ENCODE measurements around the gene MSRB1. TPM values are rescaled to one million over a fixed set of nuclear protein-coding genes. Genes with fewer than 3 reads are reported as not detected.

Gene MSRB1
- total and polyA plus RNA-seq, 9 of the 15 experiments (the other 6 are each of a cell fraction or from before 2014, with no cell fraction given): 5.4 to 33.7 (median 25.7) TPM

DNA sequence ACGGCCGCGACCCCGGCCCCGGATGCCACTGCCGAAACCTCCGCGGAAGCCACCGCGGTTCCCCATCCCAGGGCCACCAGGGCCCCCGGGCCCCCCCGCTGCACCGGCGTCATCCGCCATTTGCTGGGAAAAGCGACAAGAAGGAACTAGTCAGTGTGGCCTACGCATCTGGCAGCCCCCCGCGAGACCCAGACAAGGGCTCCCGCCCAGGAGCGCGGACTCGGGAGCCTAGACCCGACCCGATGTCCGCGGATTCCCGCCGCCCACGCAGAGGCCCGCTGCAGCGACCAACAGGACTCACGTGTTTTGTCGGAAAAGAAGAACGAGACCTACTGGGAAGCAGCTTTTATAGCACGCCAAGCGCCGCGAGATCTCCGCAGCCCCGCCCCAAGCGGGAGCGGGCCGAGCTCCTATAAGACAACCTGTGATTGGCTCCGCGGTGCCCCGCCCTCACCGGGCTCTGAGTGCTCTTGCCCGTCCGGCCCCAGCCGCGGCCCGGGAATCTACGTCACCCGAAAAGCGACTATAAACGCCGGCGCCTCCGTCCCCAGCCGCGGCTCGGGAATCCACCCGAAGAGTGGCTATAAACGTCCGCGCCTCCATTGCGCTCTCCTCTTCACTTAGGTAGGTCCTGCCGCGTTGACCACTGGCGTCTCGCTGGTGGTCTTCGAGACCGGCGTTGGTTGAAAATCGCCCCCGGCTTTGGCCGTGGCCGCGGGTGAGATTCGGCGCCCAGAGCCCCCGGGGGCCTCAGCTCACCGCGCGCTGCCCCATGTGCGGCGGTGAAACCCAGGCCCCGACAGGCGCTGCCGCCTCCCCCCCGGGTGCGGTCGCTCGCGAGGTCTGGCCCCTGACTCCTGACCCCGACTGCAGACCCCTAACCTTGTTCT lies 21.8 kb upstream of the MSRB1 start, which contains the start of gene RPS2 (continued):
- TF ChIP-seq, protein P1, sequence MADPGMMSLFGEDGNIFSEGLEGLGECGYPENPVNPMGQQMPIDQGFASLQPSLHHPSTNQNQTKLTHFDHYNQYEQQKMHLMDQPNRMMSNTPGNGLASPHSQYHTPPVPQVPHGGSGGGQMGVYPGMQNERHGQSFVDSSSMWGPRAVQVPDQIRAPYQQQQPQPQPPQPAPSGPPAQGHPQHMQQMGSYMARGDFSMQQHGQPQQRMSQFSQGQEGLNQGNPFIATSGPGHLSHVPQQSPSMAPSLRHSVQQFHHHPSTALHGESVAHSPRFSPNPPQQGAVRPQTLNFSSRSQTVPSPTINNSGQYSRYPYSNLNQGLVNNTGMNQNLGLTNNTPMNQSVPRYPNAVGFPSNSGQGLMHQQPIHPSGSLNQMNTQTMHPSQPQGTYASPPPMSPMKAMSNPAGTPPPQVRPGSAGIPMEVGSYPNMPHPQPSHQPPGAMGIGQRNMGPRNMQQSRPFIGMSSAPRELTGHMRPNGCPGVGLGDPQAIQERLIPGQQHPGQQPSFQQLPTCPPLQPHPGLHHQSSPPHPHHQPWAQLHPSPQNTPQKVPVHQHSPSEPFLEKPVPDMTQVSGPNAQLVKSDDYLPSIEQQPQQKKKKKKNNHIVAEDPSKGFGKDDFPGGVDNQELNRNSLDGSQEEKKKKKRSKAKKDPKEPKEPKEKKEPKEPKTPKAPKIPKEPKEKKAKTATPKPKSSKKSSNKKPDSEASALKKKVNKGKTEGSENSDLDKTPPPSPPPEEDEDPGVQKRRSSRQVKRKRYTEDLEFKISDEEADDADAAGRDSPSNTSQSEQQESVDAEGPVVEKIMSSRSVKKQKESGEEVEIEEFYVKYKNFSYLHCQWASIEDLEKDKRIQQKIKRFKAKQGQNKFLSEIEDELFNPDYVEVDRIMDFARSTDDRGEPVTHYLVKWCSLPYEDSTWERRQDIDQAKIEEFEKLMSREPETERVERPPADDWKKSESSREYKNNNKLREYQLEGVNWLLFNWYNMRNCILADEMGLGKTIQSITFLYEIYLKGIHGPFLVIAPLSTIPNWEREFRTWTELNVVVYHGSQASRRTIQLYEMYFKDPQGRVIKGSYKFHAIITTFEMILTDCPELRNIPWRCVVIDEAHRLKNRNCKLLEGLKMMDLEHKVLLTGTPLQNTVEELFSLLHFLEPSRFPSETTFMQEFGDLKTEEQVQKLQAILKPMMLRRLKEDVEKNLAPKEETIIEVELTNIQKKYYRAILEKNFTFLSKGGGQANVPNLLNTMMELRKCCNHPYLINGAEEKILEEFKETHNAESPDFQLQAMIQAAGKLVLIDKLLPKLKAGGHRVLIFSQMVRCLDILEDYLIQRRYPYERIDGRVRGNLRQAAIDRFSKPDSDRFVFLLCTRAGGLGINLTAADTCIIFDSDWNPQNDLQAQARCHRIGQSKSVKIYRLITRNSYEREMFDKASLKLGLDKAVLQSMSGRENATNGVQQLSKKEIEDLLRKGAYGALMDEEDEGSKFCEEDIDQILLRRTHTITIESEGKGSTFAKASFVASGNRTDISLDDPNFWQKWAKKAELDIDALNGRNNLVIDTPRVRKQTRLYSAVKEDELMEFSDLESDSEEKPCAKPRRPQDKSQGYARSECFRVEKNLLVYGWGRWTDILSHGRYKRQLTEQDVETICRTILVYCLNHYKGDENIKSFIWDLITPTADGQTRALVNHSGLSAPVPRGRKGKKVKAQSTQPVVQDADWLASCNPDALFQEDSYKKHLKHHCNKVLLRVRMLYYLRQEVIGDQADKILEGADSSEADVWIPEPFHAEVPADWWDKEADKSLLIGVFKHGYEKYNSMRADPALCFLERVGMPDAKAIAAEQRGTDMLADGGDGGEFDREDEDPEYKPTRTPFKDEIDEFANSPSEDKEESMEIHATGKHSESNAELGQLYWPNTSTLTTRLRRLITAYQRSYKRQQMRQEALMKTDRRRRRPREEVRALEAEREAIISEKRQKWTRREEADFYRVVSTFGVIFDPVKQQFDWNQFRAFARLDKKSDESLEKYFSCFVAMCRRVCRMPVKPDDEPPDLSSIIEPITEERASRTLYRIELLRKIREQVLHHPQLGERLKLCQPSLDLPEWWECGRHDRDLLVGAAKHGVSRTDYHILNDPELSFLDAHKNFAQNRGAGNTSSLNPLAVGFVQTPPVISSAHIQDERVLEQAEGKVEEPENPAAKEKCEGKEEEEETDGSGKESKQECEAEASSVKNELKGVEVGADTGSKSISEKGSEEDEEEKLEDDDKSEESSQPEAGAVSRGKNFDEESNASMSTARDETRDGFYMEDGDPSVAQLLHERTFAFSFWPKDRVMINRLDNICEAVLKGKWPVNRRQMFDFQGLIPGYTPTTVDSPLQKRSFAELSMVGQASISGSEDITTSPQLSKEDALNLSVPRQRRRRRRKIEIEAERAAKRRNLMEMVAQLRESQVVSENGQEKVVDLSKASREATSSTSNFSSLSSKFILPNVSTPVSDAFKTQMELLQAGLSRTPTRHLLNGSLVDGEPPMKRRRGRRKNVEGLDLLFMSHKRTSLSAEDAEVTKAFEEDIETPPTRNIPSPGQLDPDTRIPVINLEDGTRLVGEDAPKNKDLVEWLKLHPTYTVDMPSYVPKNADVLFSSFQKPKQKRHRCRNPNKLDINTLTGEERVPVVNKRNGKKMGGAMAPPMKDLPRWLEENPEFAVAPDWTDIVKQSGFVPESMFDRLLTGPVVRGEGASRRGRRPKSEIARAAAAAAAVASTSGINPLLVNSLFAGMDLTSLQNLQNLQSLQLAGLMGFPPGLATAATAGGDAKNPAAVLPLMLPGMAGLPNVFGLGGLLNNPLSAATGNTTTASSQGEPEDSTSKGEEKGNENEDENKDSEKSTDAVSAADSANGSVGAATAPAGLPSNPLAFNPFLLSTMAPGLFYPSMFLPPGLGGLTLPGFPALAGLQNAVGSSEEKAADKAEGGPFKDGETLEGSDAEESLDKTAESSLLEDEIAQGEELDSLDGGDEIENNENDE (IDR thresholded peaks at IDR 0.05; ENCODE audit: low read depth, low read length): no peak
- TF ChIP-seq ZNF184 (CRISPR knock-in tag; IDR thresholded peaks at IDR 0.05): no peak
- TF ChIP-seq PTRF (tag; IDR thresholded peaks at IDR 0.05): no peak
- no peak; the same call in 1 of the 2 replicates for TF ChIP-seq ZNF764 (CRISPR knock-in tag; IDR thresholded peaks at IDR 0.05; ENCODE audit: low read depth)
- TF ChIP-seq, protein P2, sequence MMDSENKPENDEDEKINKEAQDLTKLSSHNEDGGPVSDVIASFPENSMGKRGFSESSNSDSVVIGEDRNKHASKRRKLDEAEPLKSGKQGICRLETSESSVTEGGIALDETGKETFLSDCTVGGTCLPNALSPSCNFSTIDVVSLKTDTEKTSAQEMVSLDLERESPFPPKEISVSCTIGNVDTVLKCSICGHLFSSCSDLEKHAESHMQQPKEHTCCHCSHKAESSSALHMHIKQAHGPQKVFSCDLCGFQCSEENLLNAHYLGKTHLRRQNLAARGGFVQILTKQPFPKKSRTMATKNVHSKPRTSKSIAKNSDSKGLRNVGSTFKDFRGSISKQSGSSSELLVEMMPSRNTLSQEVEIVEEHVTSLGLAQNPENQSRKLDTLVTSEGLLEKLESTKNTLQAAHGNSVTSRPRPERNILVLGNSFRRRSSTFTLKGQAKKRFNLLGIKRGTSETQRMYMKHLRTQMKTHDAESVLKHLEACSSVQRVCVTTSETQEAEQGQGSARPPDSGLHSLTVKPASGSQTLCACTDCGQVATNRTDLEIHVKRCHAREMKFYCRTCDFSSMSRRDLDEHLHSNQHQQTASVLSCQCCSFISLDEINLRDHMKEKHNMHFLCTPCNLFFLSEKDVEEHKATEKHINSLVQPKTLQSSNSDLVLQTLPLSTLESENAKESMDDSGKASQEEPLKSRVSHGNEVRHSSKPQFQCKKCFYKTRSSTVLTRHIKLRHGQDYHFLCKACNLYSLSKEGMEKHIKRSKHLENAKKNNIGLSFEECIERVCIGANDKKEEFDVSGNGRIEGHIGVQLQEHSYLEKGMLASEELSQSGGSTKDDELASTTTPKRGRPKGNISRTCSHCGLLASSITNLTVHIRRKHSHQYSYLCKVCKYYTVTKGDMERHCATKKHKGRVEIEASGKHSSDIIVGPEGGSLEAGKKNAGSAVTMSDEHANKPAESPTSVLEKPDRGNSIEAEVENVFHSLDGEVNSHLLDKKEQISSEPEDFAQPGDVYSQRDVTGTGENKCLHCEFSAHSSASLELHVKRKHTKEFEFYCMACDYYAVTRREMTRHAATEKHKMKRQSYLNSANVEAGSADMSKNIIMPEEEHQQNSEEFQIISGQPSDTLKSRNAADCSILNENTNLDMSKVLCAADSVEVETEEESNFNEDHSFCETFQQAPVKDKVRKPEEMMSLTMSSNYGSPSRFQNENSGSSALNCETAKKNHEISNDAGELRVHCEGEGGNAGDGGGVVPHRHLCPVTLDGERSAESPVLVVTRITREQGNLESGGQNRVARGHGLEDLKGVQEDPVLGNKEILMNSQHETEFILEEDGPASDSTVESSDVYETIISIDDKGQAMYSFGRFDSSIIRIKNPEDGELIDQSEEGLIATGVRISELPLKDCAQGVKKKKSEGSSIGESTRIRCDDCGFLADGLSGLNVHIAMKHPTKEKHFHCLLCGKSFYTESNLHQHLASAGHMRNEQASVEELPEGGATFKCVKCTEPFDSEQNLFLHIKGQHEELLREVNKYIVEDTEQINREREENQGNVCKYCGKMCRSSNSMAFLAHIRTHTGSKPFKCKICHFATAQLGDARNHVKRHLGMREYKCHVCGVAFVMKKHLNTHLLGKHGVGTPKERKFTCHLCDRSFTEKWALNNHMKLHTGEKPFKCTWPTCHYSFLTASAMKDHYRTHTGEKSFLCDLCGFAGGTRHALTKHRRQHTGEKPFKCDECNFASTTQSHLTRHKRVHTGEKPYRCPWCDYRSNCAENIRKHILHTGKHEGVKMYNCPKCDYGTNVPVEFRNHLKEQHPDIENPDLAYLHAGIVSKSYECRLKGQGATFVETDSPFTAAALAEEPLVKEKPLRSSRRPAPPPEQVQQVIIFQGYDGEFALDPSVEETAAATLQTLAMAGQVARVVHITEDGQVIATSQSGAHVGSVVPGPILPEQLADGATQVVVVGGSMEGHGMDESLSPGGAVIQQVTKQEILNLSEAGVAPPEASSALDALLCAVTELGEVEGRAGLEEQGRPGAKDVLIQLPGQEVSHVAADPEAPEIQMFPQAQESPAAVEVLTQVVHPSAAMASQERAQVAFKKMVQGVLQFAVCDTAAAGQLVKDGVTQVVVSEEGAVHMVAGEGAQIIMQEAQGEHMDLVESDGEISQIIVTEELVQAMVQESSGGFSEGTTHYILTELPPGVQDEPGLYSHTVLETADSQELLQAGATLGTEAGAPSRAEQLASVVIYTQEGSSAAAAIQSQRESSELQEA (IDR thresholded peaks at IDR 0.05; ENCODE audit: low read depth): no peak
- 0 out of 2 replicates have a peak, but pooled peaks have one; percentile 30 for TF ChIP-seq ZKSCAN1 (IDR thresholded peaks at IDR 0.05; ENCODE audit: low read depth, low read length)
- peak; percentile 75; the same call in 1 of the 2 replicates for TF ChIP-seq ILF3 (IDR thresholded peaks at IDR 0.05; ENCODE audit: borderline replicate concordance)
